Panc1 (cell line): ENCODE measurements around the gene DAPK1.

Source experiments
- CTCF ChIP-seq: fragments of 450-650 bp; IDR thresholded peaks from 2 replicates; pipeline ENCODE4 v1.5.1; 2017; ENCODE audit warnings: mild to moderate bottlenecking
- POLR2AphosphoS5 ChIP-seq: IDR thresholded peaks from 2 replicates; pipeline ENCODE4 v1.6.1; 2012; ENCODE audit warnings: mild to moderate bottlenecking, low read depth, low read length, moderate library complexity

- TF ChIP-seq POLR2AphosphoS5 = no peak
- no peak for TF ChIP-seq CTCF
Measured at GRCh38 chr9:87695523-87695922, 197.9 kb downstream of the DAPK1 start.
